Esophagus squamous epithelium (tissue), 4 donors: Measurements from ENCODE around the gene ATL3.

Experiments used
- CTCF ChIP-seq, 6 experiments: fragments of 450-650 bp in 4 of 6; fragments of 200-600 bp in 2 of 6; sonication (generic) in 2 of 6; IDR thresholded peaks; one replicate each; pipeline ENCODE4 v1.5.1; 2016 to 2019; ENCODE audit warnings: antibody characterized with exemption in 6 of 6, mild to moderate bottlenecking in 4 of 6, moderate library complexity in 4 of 6
- POLR2A ChIP-seq, 4 donors: fragments of 450-650 bp; IDR thresholded peaks; one replicate each; pipeline ENCODE4 v1.6.1; 2017; ENCODE audit warnings: antibody characterized with exemption in 4 of 4, mild to moderate bottlenecking in 4 of 4, moderate library complexity in 3 of 4

- TF ChIP-seq POLR2A (IDR thresholded peaks at IDR 0.05) (no peak), CTCF (IDR thresholded peaks at IDR 0.05) (no peak)
Measured at GRCh38 chr11:63608353-63609345, 62.5 kb downstream of the ATL3 start.
